ENCODE data around the gene NAGA. TPM values are rescaled to one million over a fixed set of nuclear protein-coding genes. Genes with fewer than 3 reads are reported as not detected.
A peak's percentile ranks its signal among the peaks of the same experiment; 100 is the strongest.

NAGA gene
- total RNA-seq, 1 donor from 2014 or later = 18.7 TPM

GRCh38 chr22:42039271-42039670 is 31.3 kb downstream of the NAGA start:
- no peaks in the 10 kb centered on the region for H3K36me3 ChIP-seq (ENCODE audit: control insufficient read depth, insufficient read depth, low read length)
- no peaks in the 10 kb centered on the region for H3K27me3 ChIP-seq (ENCODE audit: control insufficient read depth, insufficient read depth, low read length)
- FAIRE-seq (no peak), DNase-seq (ENCODE audit: low read depth) (no peak)
- TF ChIP-seq CTCF (IDR thresholded peaks at IDR 0.05; ENCODE audit: insufficient read depth, low read length, severe bottlenecking) = no peak
- no peak overlapping the region for H3K4me3 ChIP-seq (ENCODE audit: low read depth, low read length)

- Histone ChIP-seq H3K4me3 (ENCODE audit: low read depth, low read length) (no peak overlapping the region), H3K27me3 (ENCODE audit: control insufficient read depth, insufficient read depth, low read length) (no peaks in the 10 kb centered on the region), H3K36me3 (ENCODE audit: control insufficient read depth, insufficient read depth, low read length) (no peaks in the 10 kb centered on the region)
- FAIRE-seq (no peak), DNase-seq (ENCODE audit: low read depth) (no peak)
- no peak for TF ChIP-seq CTCF (IDR thresholded peaks at IDR 0.05; ENCODE audit: insufficient read depth, low read length, severe bottlenecking)
Observed at GRCh38 chr22:42035256-42035655, 35.4 kb downstream of the NAGA start.

GRCh38 chr22:42033263-42034181 is 37.1 kb downstream of the NAGA start:
- H3K4me3 ChIP-seq (ENCODE audit: low read depth, low read length) = no peak overlapping the region
- FAIRE-seq (peak; percentile 79), DNase-seq (ENCODE audit: low read depth) (no peak)
- H3K36me3 ChIP-seq (ENCODE audit: control insufficient read depth, insufficient read depth, low read length) = no peaks in the 10 kb centered on the region
- TF ChIP-seq CTCF (IDR thresholded peaks at IDR 0.05; ENCODE audit: insufficient read depth, low read length, severe bottlenecking) = no peak
- no peaks in the 10 kb centered on the region for H3K27me3 ChIP-seq (ENCODE audit: control insufficient read depth, insufficient read depth, low read length)

- no peak for TF ChIP-seq CTCF (IDR thresholded peaks at IDR 0.05; ENCODE audit: insufficient read depth, low read length, severe bottlenecking)
Observed at GRCh38 chr22:42026705-42027104, 43.9 kb downstream of the NAGA start.

GRCh38 chr22:42025421-42025820 is 45.2 kb downstream of the NAGA start:
- H3K27me3 ChIP-seq (ENCODE audit: control insufficient read depth, insufficient read depth, low read length) = no peaks in the 10 kb centered on the region
- FAIRE-seq = no peak
- no peaks in the 10 kb centered on the region for H3K36me3 ChIP-seq (ENCODE audit: control insufficient read depth, insufficient read depth, low read length)
- no peak for DNase-seq (ENCODE audit: low read depth)
- H3K4me3 ChIP-seq (ENCODE audit: low read depth, low read length) = no peak overlapping the region
- no peak for TF ChIP-seq CTCF (IDR thresholded peaks at IDR 0.05; ENCODE audit: insufficient read depth, low read length, severe bottlenecking)

More at GRCh38 chr22:42026705-42027104, 43.9 kb downstream of the NAGA start:
- FAIRE-seq (no peak), DNase-seq (ENCODE audit: low read depth) (no peak)
- H3K36me3 ChIP-seq (ENCODE audit: control insufficient read depth, insufficient read depth, low read length) = no peaks in the 10 kb centered on the region
- no peak overlapping the region for H3K4me3 ChIP-seq (ENCODE audit: low read depth, low read length)
- no peaks in the 10 kb centered on the region for H3K27me3 ChIP-seq (ENCODE audit: control insufficient read depth, insufficient read depth, low read length)
